GM12865 (cell line): ENCODE data around the gene TMSB15A.
"Not testable (repeated sequence)": the region's sequence is repeated elsewhere in the genome, so short reads cannot be mapped to it uniquely, and the experiment has no call there.

Experiments used
- DNase-seq: peaks from one replicate; pipeline ENCODE4 v3.0.0; 2010; ENCODE audit warnings: low read depth
- H3K4me3 ChIP-seq: 2 replicates; pipeline ENCODE4 v1.5.1; 2011; ENCODE audit warnings: mild to moderate bottlenecking, low read depth, low read length, control low read depth
- TF ChIP-seq, protein P1 (sequence below): IDR thresholded peaks from 2 replicates; pipeline ENCODE4 v1.5.1; 2011; ENCODE audit warnings: low read length, control low read depth, low read depth, inconsistent platforms; ENCODE audit not compliant: insufficient read depth; ENCODE audit errors: missing control alignments

Gene TMSB15A

DNA sequence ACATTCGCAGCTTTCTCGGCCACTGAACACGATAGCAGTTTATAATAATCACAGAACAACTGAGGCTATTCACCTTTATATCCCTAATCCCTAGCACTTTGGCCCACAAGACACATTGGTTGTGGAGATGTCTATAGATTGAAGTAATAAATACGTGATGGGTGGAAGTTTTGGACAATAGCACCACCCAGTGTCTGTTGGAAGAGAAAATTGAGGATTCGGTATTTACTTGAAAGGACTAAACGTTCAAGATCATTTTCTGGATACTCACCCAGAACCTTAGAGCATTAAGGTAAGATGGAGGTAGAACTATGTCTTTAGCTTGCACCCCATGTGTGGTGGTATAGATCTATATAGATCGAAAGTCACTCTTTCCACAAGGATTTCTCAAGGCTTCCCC lies 787 bp upstream of the TMSB15A start:
- DNase-seq: no peak
- TF ChIP-seq, protein P1, sequence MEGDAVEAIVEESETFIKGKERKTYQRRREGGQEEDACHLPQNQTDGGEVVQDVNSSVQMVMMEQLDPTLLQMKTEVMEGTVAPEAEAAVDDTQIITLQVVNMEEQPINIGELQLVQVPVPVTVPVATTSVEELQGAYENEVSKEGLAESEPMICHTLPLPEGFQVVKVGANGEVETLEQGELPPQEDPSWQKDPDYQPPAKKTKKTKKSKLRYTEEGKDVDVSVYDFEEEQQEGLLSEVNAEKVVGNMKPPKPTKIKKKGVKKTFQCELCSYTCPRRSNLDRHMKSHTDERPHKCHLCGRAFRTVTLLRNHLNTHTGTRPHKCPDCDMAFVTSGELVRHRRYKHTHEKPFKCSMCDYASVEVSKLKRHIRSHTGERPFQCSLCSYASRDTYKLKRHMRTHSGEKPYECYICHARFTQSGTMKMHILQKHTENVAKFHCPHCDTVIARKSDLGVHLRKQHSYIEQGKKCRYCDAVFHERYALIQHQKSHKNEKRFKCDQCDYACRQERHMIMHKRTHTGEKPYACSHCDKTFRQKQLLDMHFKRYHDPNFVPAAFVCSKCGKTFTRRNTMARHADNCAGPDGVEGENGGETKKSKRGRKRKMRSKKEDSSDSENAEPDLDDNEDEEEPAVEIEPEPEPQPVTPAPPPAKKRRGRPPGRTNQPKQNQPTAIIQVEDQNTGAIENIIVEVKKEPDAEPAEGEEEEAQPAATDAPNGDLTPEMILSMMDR: no peak
- H3K4me3 ChIP-seq: no peak overlapping the region

DNA sequence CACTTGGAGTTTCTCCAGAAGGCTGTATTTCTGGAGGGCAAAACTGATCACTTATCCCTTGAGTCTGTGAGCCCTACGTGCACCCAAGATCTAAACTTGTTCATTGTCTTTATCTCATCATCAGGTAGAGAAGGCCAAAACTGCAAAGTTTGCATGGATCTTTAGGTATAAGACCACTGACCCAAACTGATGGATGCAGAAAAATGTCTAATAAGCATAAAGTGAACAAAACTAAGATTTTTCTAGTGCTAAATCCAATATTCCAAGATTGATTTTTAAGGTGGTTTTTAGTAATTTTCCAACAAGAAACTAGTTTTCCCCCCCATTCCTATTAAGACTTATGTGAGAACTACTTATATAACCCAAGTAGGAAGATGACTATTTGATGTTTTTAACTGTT lies 2.0 kb downstream of the TMSB15A start:
- TF ChIP-seq, protein P1: no peak
- no peak for DNase-seq
- no peak overlapping the region for H3K4me3 ChIP-seq

DNA sequence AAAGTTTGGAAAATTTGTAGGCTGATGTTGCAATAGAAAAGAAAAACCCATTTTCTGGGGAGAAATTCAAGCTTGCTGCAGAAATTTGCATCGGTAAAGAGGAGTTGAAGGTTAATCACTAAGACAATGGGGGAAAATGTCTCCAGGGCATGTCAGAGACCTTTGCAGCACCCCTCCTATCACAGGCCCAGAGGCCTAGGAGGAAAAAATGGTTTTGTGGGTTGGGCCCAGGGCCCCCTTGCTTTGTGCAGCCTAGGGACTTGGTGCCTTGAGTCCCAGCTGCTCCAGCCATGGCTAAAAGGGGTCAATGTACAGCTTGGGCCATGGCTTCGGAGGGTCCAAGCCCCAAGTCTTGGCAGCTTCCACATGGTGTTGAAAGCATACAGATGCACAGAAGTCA lies 17.8 kb downstream of the TMSB15A start:
- TF ChIP-seq, protein P1: no peak
- H3K4me3 ChIP-seq: no peak overlapping the region
- DNase-seq: no peak

DNA sequence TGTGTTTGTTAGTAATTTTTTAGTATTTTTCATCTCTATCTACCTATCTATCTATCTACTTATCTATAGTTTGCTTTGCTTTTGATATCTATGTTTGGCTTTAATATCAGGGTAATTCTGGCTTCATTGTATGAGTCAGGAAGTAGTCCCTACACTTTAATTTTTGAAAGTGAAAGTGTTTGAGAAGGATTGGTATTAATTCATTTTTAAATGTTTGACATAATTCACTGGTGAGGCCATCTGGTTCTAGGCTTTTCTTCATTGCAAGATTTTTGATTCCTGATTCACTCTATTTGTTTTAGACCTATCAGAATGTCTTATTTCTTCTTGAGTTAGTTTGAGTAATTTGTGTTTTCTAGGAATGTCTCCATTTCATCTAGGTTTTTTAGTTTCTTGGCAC lies 24.8 kb downstream of the TMSB15A start:
- no peak overlapping the region for H3K4me3 ChIP-seq
- no peak for DNase-seq
- TF ChIP-seq, protein P1: no peak

DNA sequence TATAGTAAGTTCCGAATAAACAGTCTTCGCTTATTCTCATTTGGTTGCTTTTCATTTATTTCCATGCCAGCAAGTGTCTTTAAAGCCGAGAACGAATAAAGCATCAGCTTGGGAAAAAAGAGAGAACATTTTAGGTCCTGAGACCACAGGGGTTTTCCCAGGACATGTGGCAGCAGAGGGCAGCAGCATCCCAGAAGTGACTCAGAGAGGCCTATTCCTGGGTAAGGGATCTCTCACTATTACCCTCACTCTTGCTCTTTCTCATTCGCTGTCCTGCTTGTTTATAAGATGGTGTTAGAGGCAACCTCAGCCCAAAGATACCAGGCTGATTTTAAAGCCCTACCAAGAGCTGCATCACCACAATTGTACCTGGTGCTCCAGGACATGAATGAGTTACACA lies 37.8 kb downstream of the TMSB15A start:
- not testable (repeated sequence) for DNase-seq, H3K4me3 ChIP-seq

DNA sequence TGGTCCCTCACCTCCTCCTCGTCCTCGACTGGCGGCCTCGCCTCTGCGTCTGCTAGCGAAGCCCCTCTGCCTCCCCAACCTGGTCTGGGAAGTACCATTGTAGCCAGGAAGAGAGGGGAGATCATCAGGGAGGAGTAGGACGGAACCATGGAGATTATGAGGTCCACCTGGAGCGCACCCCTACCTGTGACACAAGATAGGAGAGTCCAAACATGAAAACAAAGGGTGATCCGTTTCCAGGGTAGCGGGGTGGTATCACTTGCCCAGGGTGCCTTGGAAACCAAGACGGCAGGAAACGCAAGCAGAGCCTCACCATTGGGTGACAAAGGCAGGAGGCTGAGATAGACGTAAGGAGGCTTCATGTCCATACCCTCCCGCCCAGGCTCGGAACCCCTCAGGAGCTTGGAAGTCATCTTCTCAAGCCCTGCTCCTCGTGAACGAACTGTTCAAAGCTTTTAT lies 44.7 kb downstream of the TMSB15A start, which contains the start of gene TCP11X2:
Gene TCP11X2, minus strand, starts transcription at position 51 of the 459 bp plus-strand sequence.
- H3K4me3 ChIP-seq, DNase-seq: not testable (repeated sequence)

DNA sequence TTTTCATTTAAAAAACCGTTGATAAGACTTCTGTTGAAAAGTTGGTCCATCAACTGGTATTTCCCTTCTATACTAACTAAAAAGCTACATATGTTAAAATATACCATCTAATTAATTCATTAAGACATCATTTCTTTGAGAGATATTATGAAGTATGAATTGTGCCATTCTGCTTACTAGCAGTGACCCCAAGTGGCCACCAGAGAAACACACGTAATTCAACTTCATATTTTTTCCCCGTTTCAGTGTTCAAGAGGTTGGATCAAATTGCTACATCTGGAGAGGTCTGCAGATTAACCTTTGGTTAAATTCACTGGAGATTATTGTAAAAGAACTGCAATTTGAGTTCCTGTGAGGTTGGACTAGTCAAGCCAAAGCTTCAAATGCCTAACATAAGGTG lies 46.3 kb downstream of the TMSB15A start:
- DNase-seq, H3K4me3 ChIP-seq: not testable (repeated sequence)
